ENCODE measurements around the gene TMEM125. TPM values are rescaled to one million over a fixed set of nuclear protein-coding genes. Genes with fewer than 3 reads are reported as not detected.

Gene TMEM125
- polyA plus RNA-seq, 3 donors: not detected

DNA sequence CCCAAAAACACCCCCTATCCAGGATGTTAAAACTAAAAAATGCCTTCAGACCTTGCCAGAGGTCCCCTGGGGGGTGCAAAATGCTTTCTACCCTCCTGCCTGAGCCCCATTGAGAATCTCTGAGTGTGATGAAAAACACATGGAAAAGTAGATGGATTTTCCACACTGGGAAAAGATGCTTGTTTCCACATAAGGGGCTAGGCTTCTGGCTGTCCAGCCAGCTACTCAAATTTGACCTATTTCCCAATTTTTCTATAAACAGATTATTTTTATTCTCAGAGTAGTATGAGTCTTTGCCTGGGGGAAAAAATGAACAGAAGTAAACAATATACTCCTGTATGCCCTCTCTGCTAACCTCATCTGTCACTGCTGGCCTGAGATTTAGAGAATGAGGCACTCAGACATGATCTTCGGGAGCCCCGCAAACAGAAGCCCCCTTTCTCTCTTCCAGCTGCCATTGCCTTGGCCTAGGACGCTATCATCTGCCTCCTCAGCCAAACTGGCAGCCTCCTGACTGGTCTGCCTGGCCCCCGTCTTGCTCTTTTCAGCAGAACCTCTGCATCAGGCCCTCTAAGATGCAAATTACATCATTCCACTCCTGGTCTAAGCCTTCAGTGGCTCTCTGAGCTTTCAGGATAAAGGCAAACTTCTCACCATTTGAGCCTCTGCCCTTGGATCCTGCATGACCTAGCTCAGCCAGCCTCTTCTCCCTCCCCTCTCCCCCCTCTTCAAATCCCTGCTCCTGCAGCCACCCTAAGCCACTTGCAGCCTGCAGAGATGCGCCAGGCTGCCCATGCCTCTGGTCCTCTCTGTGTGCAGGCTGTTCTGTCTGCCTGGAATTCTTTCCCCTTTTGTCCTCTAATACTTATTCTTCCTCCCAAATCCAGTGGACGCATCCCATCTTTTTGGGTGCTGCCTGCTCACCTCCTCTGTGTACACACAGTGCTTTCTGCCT is 39.7 kb upstream of the TMEM125 start:
- H3K27ac ChIP-seq (ENCODE audit: low read depth in 1 of 2, low read length in 2 of 2): no peak overlapping the region
- Mint-ChIP-seq H3K4me1 (peaks cover 7% of the 10 kb centered on the region), H3K9me3 (no peaks in the 10 kb centered on the region), H3K4me3 (no peak overlapping the region), H3K27me3 (ENCODE audit: low read depth in 3 of 3) (peaks cover 0 to 1% (median 1%) of the 10 kb centered on the region in 3 donors), H3K36me3 (no peaks in the 10 kb centered on the region), H3K27ac (peak overlapping the region in 1 of 7 donors; percentile 49)
- no peaks in the 10 kb centered on the region for H3K79me2 ChIP-seq (ENCODE audit: insufficient read depth, low read length)
- H4K20me1 ChIP-seq (ENCODE audit: insufficient read depth, low read length): no peaks in the 10 kb centered on the region
- TF ChIP-seq, protein P1, sequence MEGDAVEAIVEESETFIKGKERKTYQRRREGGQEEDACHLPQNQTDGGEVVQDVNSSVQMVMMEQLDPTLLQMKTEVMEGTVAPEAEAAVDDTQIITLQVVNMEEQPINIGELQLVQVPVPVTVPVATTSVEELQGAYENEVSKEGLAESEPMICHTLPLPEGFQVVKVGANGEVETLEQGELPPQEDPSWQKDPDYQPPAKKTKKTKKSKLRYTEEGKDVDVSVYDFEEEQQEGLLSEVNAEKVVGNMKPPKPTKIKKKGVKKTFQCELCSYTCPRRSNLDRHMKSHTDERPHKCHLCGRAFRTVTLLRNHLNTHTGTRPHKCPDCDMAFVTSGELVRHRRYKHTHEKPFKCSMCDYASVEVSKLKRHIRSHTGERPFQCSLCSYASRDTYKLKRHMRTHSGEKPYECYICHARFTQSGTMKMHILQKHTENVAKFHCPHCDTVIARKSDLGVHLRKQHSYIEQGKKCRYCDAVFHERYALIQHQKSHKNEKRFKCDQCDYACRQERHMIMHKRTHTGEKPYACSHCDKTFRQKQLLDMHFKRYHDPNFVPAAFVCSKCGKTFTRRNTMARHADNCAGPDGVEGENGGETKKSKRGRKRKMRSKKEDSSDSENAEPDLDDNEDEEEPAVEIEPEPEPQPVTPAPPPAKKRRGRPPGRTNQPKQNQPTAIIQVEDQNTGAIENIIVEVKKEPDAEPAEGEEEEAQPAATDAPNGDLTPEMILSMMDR (IDR thresholded peaks at IDR 0.05): no peak
- no peak overlapping the region for H3K9ac ChIP-seq (ENCODE audit: insufficient read depth, low read length, poor library complexity, severe bottlenecking)
- H3K36me3 ChIP-seq (replicated peaks in 1 of 2; ENCODE audit: control insufficient read depth in 1 of 2, insufficient read depth in 2 of 2, low read length in 2 of 2): no peaks in the 10 kb centered on the region
- H2AFZ ChIP-seq (ENCODE audit: insufficient read depth, low read depth, low read length, poor library complexity, severe bottlenecking): no peak overlapping the region
- 95% methylated on average over 6 of the region's 6 CpGs for WGBS (ENCODE audit: insufficient coverage)
- H3K27me3 ChIP-seq (ENCODE audit: control insufficient read depth in 2 of 2, insufficient read depth in 2 of 2, low read length in 2 of 2): no peaks in the 10 kb centered on the region
- no peak overlapping the region for H3K4me2 ChIP-seq (replicated peaks; ENCODE audit: extremely low read depth, low read length, poor library complexity, severe bottlenecking)
- DNase-seq: no peak
- intact Hi-C loops (cut with micrococcal nuclease): no loop called here
- no peaks in the 10 kb centered on the region for H3K9me3 ChIP-seq (replicated peaks in 1 of 2; ENCODE audit: control insufficient read depth in 1 of 2, insufficient read depth in 1 of 2, low read length in 2 of 2)
- H3K4me3 ChIP-seq (replicated peaks in 1 of 3; ENCODE audit: low read depth in 2 of 3, low read length in 3 of 3): no peak overlapping the region
- no peaks in the 10 kb centered on the region for H3K4me1 ChIP-seq (ENCODE audit: control insufficient read depth in 1 of 2, insufficient read depth in 2 of 2, low read length in 2 of 2)

DNA sequence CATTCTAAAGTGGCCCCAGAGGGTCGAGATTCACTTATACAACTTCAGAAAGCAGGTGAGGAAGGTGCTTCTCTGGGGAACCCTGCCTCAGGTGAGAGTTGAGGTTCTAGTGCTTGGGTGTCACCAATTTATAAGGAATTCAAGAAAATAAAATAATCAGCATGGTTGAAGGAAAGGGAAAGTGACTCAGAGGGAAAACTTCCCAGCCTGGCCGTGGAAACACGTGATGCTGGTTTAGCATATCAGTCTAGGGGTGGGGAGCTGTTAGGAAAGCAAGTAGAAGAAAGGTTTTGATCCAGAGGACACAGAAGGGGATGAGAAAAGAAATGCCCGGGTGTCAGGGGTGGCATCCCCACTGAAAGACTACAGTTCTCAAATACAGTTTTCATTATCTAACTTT is 37.7 kb upstream of the TMEM125 start:
- H3K27ac ChIP-seq (ENCODE audit: low read depth in 1 of 2, low read length in 2 of 2): no peak overlapping the region
- no peak overlapping the region for H3K9ac ChIP-seq (ENCODE audit: insufficient read depth, low read length, poor library complexity, severe bottlenecking)

More for the DNA sequence above, 37.7 kb upstream of the TMEM125 start:
- no peak overlapping the region for H3K4me3 ChIP-seq (replicated peaks in 1 of 3; ENCODE audit: low read depth in 2 of 3, low read length in 3 of 3)
- no peaks in the 10 kb centered on the region for H3K4me1 ChIP-seq (ENCODE audit: control insufficient read depth in 1 of 2, insufficient read depth in 2 of 2, low read length in 2 of 2)
- intact Hi-C loops (cut with micrococcal nuclease): no loop called here
- H3K36me3 ChIP-seq (replicated peaks in 1 of 2; ENCODE audit: control insufficient read depth in 1 of 2, insufficient read depth in 2 of 2, low read length in 2 of 2): no peaks in the 10 kb centered on the region
- no peaks in the 10 kb centered on the region for H4K20me1 ChIP-seq (ENCODE audit: insufficient read depth, low read length)
- TF ChIP-seq, protein P1 (IDR thresholded peaks at IDR 0.05): no peak
- Mint-ChIP-seq H3K4me3 (no peak overlapping the region), H3K36me3 (no peaks in the 10 kb centered on the region), H3K9me3 (no peaks in the 10 kb centered on the region), H3K27ac (peak overlapping the region in 1 of 7 donors; percentile 66), H3K4me1 (peaks cover 5% of the 10 kb centered on the region), H3K27me3 (ENCODE audit: low read depth in 3 of 3) (peaks cover 0 to 1% (median 1%) of the 10 kb centered on the region in 3 donors)
- DNase-seq: no peak
- no peak overlapping the region for H2AFZ ChIP-seq (ENCODE audit: insufficient read depth, low read depth, low read length, poor library complexity, severe bottlenecking)
- H3K27me3 ChIP-seq (ENCODE audit: control insufficient read depth in 2 of 2, insufficient read depth in 2 of 2, low read length in 2 of 2): no peaks in the 10 kb centered on the region
- no peaks in the 10 kb centered on the region for H3K79me2 ChIP-seq (ENCODE audit: insufficient read depth, low read length)
- H3K4me2 ChIP-seq (replicated peaks; ENCODE audit: extremely low read depth, low read length, poor library complexity, severe bottlenecking): no peak overlapping the region
- 50% methylated on average over 2 of the region's 4 CpGs for WGBS (ENCODE audit: insufficient coverage)
- no peaks in the 10 kb centered on the region for H3K9me3 ChIP-seq (replicated peaks in 1 of 2; ENCODE audit: control insufficient read depth in 1 of 2, insufficient read depth in 1 of 2, low read length in 2 of 2)

Measured in CD14-positive monocyte (primary cell).